ENCODE data around the gene GRIA4.

- TF ChIP-seq CTCF (IDR thresholded peaks at IDR 0.05) (no peak), POLR2AphosphoS5 (IDR thresholded peaks at IDR 0.05) (no peak), EP300 (IDR thresholded peaks at IDR 0.05) (no peak), POLR2A (IDR thresholded peaks at IDR 0.05) (no peak)
These were observed 251.4 kb downstream of the GRIA4 start for GRCh38 chr11:105861225-105861624.

Data from sigmoid colon (tissue), 4 donors.